NCI-H2081 treated with DMSO at 0.1 percent for 48 hours (cell line): ENCODE results near the gene GSN.

Experiments used
- DNase-seq: peaks from one replicate; lab custom pipeline; 2025; lab: John Stamatoyannopoulos, UW

The GSN gene

GRCh38 chr9:121267689-121268597, at the start of gene GSN:
TSS of gene GSN (plus strand) at chr9:121268162. CDS start at chr9:121301972, 33,810 bp downstream.
- no peak for DNase-seq

DNA sequence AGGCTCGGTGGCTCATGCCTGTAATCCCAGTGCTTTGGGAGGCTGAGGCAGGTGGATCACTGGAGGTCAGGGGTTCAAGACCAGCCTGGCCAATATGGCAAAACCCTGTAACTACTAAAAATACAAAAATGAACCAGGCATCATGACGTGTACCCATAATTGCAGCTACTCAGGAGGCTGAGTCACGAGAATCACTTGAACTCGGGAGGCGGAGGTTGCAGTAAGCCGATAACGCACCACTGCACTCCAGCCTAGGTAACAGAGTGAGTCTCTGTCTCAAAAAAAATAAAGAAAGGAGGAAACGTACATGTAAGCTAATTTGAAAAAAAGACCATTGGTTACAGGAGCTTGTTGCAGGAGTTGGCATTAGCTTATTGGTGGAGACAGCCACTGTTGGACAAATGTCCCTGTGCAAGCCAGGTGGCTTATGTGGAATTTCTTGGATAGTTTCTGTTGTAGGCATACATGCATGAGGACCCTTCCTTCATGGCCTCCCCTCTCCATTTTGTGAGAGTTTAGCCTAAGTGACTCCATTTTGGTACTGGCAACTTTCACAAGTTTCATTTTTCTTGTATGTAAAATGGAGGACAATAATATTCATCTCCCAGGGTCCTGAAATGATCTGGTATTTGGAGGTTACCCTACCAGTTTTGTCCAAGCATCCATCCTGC, 49.5 kb upstream of the GSN start:
- no peak for DNase-seq

- no peak for DNase-seq
Observed at GRCh38 chr9:121219530-121219929, 48.4 kb upstream of the GSN start.

- no peak for DNase-seq
Observed at GRCh38 chr9:121220996-121221663, 46.8 kb upstream of the GSN start.

DNA sequence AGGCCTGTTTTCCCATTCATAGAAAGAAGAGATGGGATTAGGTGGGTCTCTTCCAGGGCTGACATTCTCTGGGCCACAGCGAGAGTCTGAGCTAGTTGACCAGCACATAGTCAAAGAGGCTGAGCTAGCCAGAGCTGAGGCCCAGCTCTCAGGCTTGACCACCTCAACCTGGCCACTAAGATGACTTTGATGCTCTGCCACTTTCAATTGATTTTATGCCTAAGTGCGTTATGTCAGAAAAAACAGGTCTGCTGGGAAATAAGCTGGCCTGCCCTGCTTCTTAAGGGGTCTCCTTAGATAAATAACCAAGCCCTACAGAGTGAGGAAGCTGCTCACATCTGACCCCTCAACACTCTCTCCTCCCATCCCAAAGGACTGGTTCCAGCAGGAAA, 46.3 kb upstream of the GSN start:
- no peak for DNase-seq

- DNase-seq, result no peak
Observed at GRCh38 chr9:121222524-121223171, 45.3 kb upstream of the GSN start.

DNA sequence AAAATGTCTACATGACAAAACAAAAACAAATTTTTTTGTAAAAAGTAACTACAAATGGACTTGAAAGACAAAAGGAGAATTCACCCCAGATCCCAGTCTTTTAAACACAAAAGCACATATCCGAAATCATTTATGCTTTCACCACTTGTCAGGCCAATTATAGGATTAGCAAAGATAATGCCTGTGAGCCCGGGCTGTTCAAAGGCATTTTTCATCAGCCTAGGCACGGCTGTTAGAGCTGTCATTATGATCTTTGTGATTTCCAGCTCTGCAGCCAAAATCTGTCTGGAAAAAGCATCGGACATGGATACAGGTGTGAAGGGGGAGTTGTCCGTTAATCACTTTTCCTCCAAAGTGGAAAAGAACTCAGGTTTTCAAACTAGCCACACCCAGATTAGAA, 42.7 kb upstream of the GSN start:
- DNase-seq, result no peak

GRCh38 chr9:121226175-121226574, 41.8 kb upstream of the GSN start:
- no peak for DNase-seq

DNA sequence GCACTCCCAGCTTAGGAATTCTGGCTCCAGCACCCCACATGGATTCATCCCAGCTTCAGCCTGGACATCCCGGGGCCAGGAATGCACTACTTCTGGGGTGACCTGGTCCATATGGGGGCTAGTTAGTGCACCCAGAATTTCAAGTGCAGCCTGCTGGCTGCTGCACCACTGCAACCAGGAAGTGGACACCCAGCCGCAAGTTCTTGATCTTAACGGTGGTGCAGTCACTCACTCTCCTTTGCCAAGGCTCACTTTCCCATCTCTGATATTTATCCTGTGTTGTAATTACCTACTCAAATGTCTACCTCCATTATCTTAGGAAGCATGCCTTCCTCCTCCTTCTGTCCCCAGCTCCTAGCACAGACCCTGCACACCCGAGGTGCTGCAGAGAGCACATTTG, 40.1 kb upstream of the GSN start:
- DNase-seq, result no peak

DNA sequence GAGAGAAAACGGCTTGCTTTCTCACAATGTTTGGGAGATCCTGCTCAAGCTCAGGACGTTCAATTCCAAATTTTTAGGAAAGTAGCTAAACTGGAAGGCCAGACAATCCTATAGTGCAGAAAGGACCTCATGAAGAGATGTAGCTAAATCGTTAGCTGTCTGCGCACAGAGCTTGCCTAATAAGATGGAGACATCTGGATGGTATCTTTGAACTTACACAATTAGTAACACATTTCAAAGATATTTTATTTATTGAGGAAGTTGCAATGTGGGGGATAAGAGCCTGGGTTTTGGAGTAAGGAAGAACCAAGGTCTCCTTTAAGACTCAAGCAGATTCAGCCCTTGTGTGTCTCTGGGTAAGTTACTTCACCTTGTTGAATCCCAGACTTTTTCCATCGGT, 37.7 kb upstream of the GSN start:
- no peak for DNase-seq

GRCh38 chr9:121232251-121232650, 35.7 kb upstream of the GSN start:
- DNase-seq, result no peak

DNA sequence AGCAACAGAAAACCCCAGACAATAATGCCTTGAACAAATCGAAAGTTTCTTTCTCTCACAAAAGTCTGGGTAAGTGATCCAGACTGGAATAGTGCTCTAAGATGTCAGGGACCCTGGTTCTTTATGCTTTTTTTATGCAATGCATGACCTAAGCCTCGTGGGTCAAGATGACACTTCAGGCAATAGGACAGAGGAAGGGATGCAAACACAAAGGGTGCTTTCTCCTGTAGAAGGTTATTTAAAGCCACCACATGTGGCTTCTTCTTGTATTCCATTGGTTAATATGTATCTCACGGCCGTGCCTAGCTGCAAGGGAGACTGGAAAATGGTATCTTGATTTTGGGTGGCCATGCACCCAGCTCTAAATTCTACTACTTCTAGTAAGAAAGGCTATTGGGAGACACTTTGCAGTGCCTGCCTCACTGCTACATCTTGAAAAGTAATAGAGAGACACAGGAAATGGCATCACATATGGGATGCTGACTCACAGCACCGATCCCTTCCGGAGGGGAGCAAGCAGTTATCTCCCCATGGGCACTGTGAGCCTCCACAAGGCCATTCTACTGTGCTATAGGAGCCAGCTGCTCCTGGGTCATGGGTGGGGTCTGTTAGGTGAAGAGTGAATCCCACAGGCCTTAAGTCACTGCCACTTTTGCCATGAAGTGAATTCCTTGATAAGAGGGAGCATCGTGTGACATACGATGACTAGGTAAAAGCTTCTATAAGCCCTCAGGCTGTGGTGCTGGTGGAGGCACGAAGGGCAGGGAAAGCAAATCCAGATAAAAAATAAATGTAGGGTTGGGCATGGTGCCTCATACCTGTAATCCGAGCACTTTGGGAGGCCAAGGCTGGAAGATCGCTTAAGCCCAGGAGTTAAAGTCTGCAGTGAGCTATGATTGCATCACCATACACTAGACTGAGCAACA, 33.8 kb upstream of the GSN start:
- DNase-seq, result no peak

DNA sequence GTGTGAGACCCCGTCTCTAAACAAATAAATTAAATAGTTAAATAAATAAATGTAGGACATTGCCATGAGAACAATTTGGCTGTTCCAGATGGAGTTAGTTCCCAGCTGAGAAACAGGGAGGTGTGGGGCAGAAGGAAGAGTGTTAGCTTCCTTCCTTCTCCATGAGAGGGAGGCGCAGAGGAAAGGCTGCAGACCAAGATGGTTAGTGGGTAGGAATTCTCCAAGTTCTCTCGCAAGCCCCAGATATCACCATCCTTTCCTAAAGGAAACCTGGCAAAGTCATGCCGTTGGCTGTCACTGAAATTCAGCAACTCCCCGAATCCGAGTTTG, 33.2 kb upstream of the GSN start:
- no peak for DNase-seq

DNA sequence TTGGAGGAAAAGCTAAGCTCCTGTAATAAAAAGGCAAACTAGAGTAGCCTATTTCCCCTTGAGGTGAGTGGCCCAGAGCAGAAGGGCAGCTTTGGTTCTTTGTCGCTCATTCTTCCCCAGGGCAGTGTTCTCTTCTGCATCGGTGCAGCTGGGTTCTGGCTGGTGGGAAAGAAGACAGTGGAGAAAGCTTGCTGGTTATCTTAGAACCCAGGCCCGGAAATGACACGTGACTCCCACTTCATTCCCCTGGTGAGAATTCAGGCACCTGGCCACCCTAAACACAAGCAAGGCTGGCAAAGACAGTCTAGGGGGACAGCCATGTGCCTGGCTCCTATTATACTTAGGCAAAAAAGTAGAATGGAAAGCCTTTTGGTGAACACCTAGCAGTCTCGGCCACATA, 32.5 kb upstream of the GSN start:
- no peak for DNase-seq

GRCh38 chr9:121237916-121238315, 30.0 kb upstream of the GSN start:
- DNase-seq, result no peak

- no peak for DNase-seq
Observed at GRCh38 chr9:121239071-121239470, 28.9 kb upstream of the GSN start.

- no peak for DNase-seq
Observed at GRCh38 chr9:121239851-121240250, 28.1 kb upstream of the GSN start.

GRCh38 chr9:121240472-121241135, 27.4 kb upstream of the GSN start:
- DNase-seq, result no peak

DNA sequence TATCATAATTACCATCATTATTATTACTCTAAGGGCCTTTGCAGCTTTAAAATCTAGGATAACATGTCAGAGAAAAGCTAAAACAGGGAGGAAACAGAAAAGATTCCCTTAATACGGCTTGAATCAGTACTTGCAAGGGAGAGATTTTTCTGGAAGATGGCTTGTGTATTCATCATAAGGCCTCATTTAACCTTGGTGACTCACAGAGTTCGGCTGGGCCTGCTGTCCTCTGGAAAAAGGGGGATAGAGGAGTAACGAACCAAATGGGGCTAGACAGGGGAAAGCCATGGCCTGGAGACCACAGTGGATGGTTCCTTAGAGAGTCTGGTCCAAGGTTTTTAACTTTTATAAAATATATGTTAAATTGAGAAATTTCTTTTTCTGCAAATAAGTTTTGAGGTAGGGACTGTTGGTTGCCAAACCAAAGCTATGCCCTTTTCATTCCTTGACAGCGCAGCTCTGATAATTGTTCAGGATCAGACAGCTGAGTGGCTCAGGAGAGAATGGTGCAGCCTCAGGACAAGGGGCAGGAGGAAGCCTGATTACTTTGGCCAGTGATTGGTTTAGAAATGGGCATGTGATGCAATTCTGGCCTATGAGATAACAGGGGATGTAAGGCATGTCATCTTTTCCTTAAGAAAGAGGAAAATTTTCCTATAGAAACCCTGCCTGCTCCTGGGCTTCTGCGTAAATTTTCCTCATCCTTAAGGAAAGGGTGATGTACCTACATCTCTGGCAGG, 25.6 kb upstream of the GSN start:
- no peak for DNase-seq

DNA sequence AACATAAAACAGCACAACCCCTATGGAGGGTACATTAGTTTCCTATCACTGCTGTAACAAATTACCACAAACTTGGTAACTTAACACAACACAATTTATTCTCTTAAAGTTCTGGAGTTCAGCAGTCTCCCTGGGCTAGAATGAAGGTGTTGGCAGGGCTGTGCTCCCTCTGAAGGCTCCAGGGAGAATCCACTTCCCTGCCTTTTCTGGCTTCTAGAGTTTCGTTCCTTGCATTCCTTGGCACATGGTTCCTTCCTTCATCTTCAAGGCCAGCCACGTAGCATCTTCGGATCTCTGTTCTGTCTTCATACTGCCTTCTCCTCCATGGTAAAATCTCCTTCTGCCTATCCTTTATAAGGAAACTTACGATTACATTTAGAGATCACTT, 25.0 kb upstream of the GSN start:
- DNase-seq, result no peak
